ENCODE data around the gene MGRN1.

MGRN1 gene

DNA sequence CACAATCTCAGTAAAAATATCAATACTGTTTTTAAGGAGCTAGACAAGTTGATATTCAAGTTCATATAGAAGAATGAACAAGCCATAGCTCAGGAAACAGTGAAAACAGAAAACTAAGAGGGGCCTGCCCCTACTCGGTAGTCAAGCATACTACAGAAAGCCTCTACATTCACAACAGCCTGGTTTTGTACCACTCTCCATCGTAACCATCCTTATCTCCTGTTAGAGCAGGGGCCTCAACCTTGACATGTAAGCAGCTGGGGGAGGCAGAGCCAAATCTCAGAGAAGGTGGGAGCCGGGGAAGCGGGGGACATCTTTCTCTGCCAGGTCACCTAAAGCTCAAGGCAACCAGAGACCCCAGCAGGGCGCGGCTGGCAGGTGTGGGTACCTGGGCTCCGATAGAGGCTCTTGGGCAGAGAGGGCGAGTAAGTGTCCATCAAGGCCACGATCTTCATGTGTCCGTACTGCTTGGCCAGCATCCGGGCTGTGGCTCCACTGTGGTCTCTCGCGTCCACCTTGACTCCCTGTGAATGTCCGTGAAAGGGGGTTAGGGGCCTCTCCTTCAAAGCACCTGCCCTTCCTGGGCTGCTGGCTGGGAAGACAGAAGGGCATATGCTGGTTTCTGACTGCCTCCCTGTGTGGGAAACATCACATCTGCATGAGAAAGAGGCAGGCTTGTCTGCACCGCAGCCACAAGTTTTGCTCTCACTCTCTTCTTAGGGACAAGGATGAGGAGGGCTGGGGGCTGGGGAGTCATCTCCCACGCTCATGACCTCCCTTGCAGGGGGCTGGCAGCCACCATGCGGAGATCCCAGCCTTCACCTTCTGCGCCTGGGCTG is 89.3 kb downstream of the MGRN1 start:
- no peak overlapping the region for H3K4me3 ChIP-seq (replicated peaks; ENCODE audit: low read depth, low read length)
- no peak for DNase-seq (ENCODE audit: extremely low read depth, insufficient read length)
- peaks cover 5% of the 10 kb centered on the region for H3K36me3 ChIP-seq (ENCODE audit: control insufficient read depth, insufficient read depth, low read length)
- TF ChIP-seq, protein P1, sequence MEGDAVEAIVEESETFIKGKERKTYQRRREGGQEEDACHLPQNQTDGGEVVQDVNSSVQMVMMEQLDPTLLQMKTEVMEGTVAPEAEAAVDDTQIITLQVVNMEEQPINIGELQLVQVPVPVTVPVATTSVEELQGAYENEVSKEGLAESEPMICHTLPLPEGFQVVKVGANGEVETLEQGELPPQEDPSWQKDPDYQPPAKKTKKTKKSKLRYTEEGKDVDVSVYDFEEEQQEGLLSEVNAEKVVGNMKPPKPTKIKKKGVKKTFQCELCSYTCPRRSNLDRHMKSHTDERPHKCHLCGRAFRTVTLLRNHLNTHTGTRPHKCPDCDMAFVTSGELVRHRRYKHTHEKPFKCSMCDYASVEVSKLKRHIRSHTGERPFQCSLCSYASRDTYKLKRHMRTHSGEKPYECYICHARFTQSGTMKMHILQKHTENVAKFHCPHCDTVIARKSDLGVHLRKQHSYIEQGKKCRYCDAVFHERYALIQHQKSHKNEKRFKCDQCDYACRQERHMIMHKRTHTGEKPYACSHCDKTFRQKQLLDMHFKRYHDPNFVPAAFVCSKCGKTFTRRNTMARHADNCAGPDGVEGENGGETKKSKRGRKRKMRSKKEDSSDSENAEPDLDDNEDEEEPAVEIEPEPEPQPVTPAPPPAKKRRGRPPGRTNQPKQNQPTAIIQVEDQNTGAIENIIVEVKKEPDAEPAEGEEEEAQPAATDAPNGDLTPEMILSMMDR (IDR thresholded peaks at IDR 0.05; ENCODE audit: insufficient read depth, low read length, poor library complexity, severe bottlenecking) = no peak
- no peaks in the 10 kb centered on the region for H3K27me3 ChIP-seq (replicated peaks; ENCODE audit: control insufficient read depth, insufficient read depth, low read length)

DNA sequence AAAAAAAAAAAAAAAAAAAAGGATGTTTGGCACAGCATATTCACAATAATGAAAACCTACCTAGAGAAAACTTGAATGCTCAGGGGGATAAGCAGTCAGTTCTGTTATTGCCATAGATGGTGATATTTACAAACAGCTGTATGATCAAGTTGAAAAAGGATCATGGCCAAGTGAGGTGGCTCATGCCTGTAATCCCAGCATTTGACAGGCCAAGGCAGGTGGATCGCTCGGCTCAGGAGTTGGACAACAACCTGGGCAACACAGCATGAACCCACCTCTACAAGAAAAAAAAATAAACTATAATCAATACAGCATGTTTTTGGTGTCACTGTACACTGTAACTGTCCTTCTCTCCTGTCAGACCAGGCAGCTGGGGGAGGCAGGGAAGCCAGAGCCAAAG is 90.4 kb downstream of the MGRN1 start:
- Histone ChIP-seq H3K27me3 (replicated peaks; ENCODE audit: control insufficient read depth, insufficient read depth, low read length) (no peaks in the 10 kb centered on the region), H3K36me3 (ENCODE audit: control insufficient read depth, insufficient read depth, low read length) (peaks cover 5% of the 10 kb centered on the region), H3K4me3 (replicated peaks; ENCODE audit: low read depth, low read length) (no peak overlapping the region)
- DNase-seq (ENCODE audit: extremely low read depth, insufficient read length) = no peak
- TF ChIP-seq, protein P1 (IDR thresholded peaks at IDR 0.05; ENCODE audit: insufficient read depth, low read length, poor library complexity, severe bottlenecking) = no peak

DNA sequence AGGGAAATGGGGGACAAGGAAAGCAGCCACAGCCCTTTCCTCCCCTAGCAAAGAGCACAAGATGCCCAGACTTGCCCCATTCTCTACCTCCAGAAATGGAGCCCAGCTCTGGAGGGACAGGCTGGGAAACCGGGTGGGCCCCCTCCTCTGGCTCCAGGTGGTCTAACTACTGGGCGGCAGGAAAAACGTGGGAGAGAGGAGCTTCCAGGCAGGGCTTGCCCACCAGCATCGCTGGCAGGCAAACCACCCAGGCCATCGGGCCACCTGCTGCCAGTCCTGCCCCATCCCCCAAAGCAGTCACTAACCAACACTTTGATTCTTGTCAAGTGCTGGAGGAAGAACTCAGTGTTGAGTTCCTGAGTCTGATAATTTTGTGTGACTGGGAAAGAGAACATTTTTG is 93.8 kb downstream of the MGRN1 start:
- TF ChIP-seq, protein P1 (IDR thresholded peaks at IDR 0.05; ENCODE audit: insufficient read depth, low read length, poor library complexity, severe bottlenecking) = no peak
- H3K36me3 ChIP-seq (ENCODE audit: control insufficient read depth, insufficient read depth, low read length) = peaks cover 5% of the 10 kb centered on the region
- no peak overlapping the region for H3K4me3 ChIP-seq (replicated peaks; ENCODE audit: low read depth, low read length)
- H3K27me3 ChIP-seq (replicated peaks; ENCODE audit: control insufficient read depth, insufficient read depth, low read length) = no peaks in the 10 kb centered on the region
- DNase-seq (ENCODE audit: extremely low read depth, insufficient read length) = no peak

DNA sequence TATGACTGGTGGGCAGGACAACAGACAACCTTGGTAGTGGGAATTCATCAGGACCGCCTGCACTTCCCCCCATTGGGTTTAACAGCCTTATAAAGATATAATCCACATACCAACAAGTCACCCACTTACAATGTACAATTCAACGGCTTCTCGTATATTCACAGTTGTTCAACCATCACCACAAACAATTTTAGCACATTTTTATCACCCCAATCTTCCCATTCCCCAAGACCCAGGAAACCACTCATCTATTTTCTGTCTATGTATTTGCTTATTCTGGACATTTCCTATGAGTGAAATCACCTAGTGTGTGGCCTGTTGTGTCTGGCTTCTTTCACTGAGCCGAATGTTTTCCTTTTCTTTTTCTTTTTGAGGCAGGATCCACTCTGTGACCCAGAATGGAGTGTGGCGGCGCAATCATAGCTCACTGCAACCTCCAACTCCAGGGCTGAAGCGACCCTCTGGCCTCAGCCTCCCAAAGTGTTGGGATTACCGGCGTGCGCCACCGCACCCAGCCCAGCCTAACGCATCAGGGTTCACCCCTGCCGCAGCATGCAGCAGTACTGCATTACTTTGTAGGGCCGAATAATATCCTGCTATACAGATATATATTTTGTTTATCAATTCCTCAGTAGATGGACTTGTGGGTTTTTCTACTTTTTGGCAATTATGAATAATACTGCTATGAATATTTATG is 98.6 kb downstream of the MGRN1 start:
- TF ChIP-seq, protein P1 (IDR thresholded peaks at IDR 0.05; ENCODE audit: insufficient read depth, low read length, poor library complexity, severe bottlenecking) = no peak
- no peak for DNase-seq (ENCODE audit: extremely low read depth, insufficient read length)
- Histone ChIP-seq H3K36me3 (ENCODE audit: control insufficient read depth, insufficient read depth, low read length) (peaks cover 6% of the 10 kb centered on the region), H3K27me3 (replicated peaks; ENCODE audit: control insufficient read depth, insufficient read depth, low read length) (no peaks in the 10 kb centered on the region), H3K4me3 (replicated peaks; ENCODE audit: low read depth, low read length) (no peak overlapping the region)

DNA sequence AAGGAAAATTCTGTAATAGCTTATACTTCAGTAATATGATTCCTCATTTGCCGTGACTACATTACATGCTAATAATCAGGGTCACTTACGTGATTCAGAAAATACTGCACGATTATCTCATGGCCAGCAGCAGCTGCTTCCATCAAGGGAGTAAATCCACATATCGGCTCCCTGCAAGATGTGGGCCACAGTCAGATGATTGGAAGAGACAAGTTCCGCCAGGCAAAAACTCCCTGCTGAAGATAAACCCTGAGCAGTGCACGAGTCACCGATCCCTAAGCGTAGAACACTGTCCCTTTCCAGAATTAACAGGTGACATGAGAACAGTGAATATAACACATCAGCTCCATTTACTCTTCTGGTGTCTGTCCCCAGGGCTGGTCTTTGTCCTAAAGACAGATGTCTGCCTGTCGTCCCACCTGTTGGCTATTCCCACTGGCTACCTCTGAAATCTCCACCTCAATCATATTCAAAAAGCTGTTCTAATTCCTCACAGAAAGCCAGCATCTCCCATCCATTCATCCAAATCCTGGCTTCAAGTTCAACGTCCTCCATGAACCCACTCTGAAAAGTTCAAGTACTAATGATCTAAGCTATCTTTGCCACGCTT is 100.1 kb downstream of the MGRN1 start:
- H3K36me3 ChIP-seq (ENCODE audit: control insufficient read depth, insufficient read depth, low read length) = peaks cover 7% of the 10 kb centered on the region
- TF ChIP-seq, protein P1 (IDR thresholded peaks at IDR 0.05; ENCODE audit: insufficient read depth, low read length, poor library complexity, severe bottlenecking) = no peak
- H3K27me3 ChIP-seq (replicated peaks; ENCODE audit: control insufficient read depth, insufficient read depth, low read length) = no peaks in the 10 kb centered on the region
- no peak overlapping the region for H3K4me3 ChIP-seq (replicated peaks; ENCODE audit: low read depth, low read length)
- no peak for DNase-seq (ENCODE audit: extremely low read depth, insufficient read length)
